Loucy (cell line): ENCODE measurements around the gene KCNG3.

ENCODE experiments used
- EZH2phosphoT487 ChIP-seq: fragments of 200-600 bp; IDR thresholded peaks from 2 replicates; pipeline ENCODE4 v1.6.1; 2018; ENCODE audit warnings: antibody characterized with exemption, mild to moderate bottlenecking, moderate library complexity, borderline replicate concordance
- TF ChIP-seq, protein P1 (sequence below): fragments of 200-600 bp; sonication (generic); conservative IDR thresholded peaks from 2 replicates; pipeline ENCODE4 v1.5.1; 2014; ENCODE audit warnings: mild to moderate bottlenecking, antibody characterized with exemption, low read length

DNA sequence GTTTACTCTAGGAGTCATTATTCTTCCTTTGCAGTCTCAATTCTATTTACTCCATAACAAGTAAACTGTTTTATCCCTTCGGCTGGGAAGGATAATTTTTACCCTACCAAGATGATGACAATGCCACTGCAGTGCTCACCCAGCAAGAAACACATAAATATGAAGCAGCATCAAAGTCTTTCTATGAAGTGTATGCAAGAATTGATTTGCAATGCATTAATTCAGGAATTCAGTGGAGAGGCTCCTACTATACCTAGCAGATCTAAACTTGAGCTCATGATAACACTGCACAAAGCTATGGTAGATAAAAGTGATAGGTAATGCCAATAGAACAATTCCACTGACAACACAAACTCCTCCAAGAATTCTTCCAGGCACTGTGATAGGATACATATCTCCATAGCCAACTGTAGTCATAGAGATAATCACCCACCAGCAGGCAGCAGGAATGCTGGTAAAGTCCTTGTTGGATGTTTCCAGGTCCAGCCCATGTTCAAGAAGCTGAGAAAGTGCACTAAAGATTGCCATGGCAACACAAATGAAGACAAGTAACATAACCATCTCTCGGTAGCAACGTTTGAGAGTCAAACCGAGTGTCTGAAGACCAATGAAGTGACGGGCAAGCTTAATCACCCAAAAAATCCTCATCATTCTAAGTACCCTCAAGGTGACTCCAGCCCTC is 49.9 kb downstream of the KCNG3 start:
- TF ChIP-seq, protein P1, sequence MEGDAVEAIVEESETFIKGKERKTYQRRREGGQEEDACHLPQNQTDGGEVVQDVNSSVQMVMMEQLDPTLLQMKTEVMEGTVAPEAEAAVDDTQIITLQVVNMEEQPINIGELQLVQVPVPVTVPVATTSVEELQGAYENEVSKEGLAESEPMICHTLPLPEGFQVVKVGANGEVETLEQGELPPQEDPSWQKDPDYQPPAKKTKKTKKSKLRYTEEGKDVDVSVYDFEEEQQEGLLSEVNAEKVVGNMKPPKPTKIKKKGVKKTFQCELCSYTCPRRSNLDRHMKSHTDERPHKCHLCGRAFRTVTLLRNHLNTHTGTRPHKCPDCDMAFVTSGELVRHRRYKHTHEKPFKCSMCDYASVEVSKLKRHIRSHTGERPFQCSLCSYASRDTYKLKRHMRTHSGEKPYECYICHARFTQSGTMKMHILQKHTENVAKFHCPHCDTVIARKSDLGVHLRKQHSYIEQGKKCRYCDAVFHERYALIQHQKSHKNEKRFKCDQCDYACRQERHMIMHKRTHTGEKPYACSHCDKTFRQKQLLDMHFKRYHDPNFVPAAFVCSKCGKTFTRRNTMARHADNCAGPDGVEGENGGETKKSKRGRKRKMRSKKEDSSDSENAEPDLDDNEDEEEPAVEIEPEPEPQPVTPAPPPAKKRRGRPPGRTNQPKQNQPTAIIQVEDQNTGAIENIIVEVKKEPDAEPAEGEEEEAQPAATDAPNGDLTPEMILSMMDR = no peak
- no peak for TF ChIP-seq EZH2phosphoT487
